Mesenchymal stem cell (in vitro differentiated cells and primary cell): Measurements from ENCODE around the gene ZEB2. TPM values are rescaled to one million over a fixed set of nuclear protein-coding genes. Genes with fewer than 3 reads are reported as not detected.

Experiments used
- small RNA-seq: library from polyadenylated mRNA; stranded (forward); fragments of <200 nt; extraction: miRNeasy Mini kit (QIAGEN cat#:217004); gene quantifications from one replicate; pipeline ENCODE3, GENCODE V24; 2013; ENCODE audit warnings: low read depth

Gene ZEB2

Small RNA genes lying within 50 kb of the gene (small RNA-seq; reads per million reads assigned to genes)
- gene RF01987: not detected
